CD4-positive, CD25-positive, alpha-beta regulatory T cell (primary cell): ENCODE measurements around the gene BBS9. TPM values are rescaled to one million over a fixed set of nuclear protein-coding genes. Genes with fewer than 3 reads are reported as not detected.
"Not testable (repeated sequence)": the region's sequence is repeated elsewhere in the genome, so short reads cannot be mapped to it uniquely, and the experiment has no call there.

Experiments
- ATAC-seq, 2 donors: fragments of 150-1000 bp; cut with Tn5 transposase; one replicate each; pipeline ENCODE4 v1.10.0; 2021; ENCODE audit warnings: low read depth in 2 of 2, moderate number of reproducible peaks in 2 of 2, moderate library complexity in 1 of 2
- DNase-seq, 3 donors: peaks; one replicate each; pipeline versions ENCODE4 v3.0.0 to v3.0.0-alpha.2; 2012 to 2022; ENCODE audit warnings: mixed read lengths in 1 of 3
- H3K27ac ChIP-seq: one replicate; pipeline ENCODE4 v1.7.0; 2013; ENCODE audit warnings: mild to moderate bottlenecking, low read length; ENCODE audit not compliant: insufficient read depth, poor library complexity, severe bottlenecking
- H3K27me3 ChIP-seq: one replicate; pipeline ENCODE4 v1.7.0; 2013; ENCODE audit warnings: low read length; ENCODE audit not compliant: control insufficient read depth, insufficient read depth
- H3K36me3 ChIP-seq: one replicate; pipeline ENCODE4 v1.7.0; 2013; ENCODE audit warnings: mild to moderate bottlenecking, low read length, moderate library complexity; ENCODE audit not compliant: control insufficient read depth, insufficient read depth
- H3K4me1 ChIP-seq: 2 replicates; pipeline ENCODE4 v1.7.0; 2013; ENCODE audit warnings: mild to moderate bottlenecking, low read length; ENCODE audit not compliant: insufficient read depth, control insufficient read depth, poor library complexity, severe bottlenecking
- H3K4me3 ChIP-seq: one replicate; pipeline ENCODE4 v1.7.0; 2013; ENCODE audit warnings: low read depth, mild to moderate bottlenecking, low read length, moderate library complexity
- H3K9me3 ChIP-seq, 2 experiments: 1 replicate in 1 of 2; 2 replicates in 1 of 2; pipeline ENCODE4 v1.7.0; 2013; ENCODE audit warnings: low read length in 2 of 2, mild to moderate bottlenecking in 1 of 2, moderate library complexity in 1 of 2; ENCODE audit not compliant: control insufficient read depth in 2 of 2
- H3K27ac Mint-ChIP-seq, 3 donors: one replicate each; pipeline ENCODE4 v1.8.0; 2020 to 2022; ENCODE audit warnings: mild to moderate bottlenecking in 3 of 3, mixed read lengths in 3 of 3, moderate library complexity in 2 of 3
- H3K27me3 Mint-ChIP-seq: one replicate; pipeline ENCODE4 v1.8.0; 2022; ENCODE audit warnings: mild to moderate bottlenecking, mixed read lengths
- H3K36me3 Mint-ChIP-seq: one replicate; pipeline ENCODE4 v1.8.0; 2020; ENCODE audit warnings: mixed read lengths
- H3K4me1 Mint-ChIP-seq, 4 donors: one replicate each; pipeline ENCODE4 v1.8.0; 2020 to 2022; ENCODE audit warnings: mixed read lengths in 4 of 4, mild to moderate bottlenecking in 1 of 4
- H3K4me3 Mint-ChIP-seq, 4 donors: one replicate each; pipeline ENCODE4 v1.8.0; 2020 to 2022; ENCODE audit warnings: mild to moderate bottlenecking in 4 of 4, mixed read lengths in 4 of 4, moderate library complexity in 3 of 4
- H3K9me3 Mint-ChIP-seq, 7 donors: one replicate each; pipeline ENCODE4 v1.8.0; 2020 to 2022; ENCODE audit warnings: mixed read lengths in 7 of 7, mild to moderate bottlenecking in 3 of 7, moderate library complexity in 2 of 7
- polyA plus RNA-seq, 4 donors: library from polyadenylated mRNA; unstranded; fragments of 300-500 nt; fragmentation: Illumina TruSeq; gene quantifications; one replicate each; pipeline ENCODE4 v1.2.3, GENCODE V29; 2021
- total RNA-seq: library from RNA; stranded (reverse); gene quantifications from one replicate; pipeline ENCODE4 v1.2.3, GENCODE V29; 2022

The BBS9 gene
- total and polyA plus RNA-seq, 5 donors from 2014 or later: 8.1 to 18.7 (median 13.2) TPM

- ATAC-seq: no peak
- no peak overlapping the region for H3K4me3 Mint-ChIP-seq
- H3K9me3 ChIP-seq: peaks cover 0 to 2% of the 10 kb centered on the region in 2 experiments
- no peak overlapping the region for H3K4me3 ChIP-seq
- H3K27ac ChIP-seq: no peak overlapping the region
- H3K9me3 Mint-ChIP-seq: peaks cover 0 to 20% (median 7%) of the 10 kb centered on the region in 7 donors
- H3K4me1 Mint-ChIP-seq: no peaks in the 10 kb centered on the region
- DNase-seq: no peak
- H3K27me3 ChIP-seq: no peaks in the 10 kb centered on the region
- H3K4me1 ChIP-seq: no peaks in the 10 kb centered on the region
- no peak overlapping the region for H3K27ac Mint-ChIP-seq
- H3K27me3 Mint-ChIP-seq: no peaks in the 10 kb centered on the region
- peaks cover 37% of the 10 kb centered on the region for H3K36me3 Mint-ChIP-seq
- peaks cover 4% of the 10 kb centered on the region for H3K36me3 ChIP-seq
These were observed 157.1 kb downstream of the BBS9 start for GRCh38 chr7:33286501-33286900.

GRCh38 chr7:33287738-33288137 lies 158.4 kb downstream of the BBS9 start:
- Histone ChIP-seq H3K4me3 (no peak overlapping the region), H3K27me3 (no peaks in the 10 kb centered on the region), H3K9me3 (peaks cover 0 to 2% of the 10 kb centered on the region in 2 experiments), H3K27ac (no peak overlapping the region), H3K4me1 (no peaks in the 10 kb centered on the region), H3K36me3 (peaks cover 4% of the 10 kb centered on the region)
- no peak overlapping the region for H3K4me3 Mint-ChIP-seq
- peak in 1 of 3 donors; percentile 4 for DNase-seq
- ATAC-seq: no peak
- no peak overlapping the region for H3K27ac Mint-ChIP-seq
- H3K27me3 Mint-ChIP-seq: no peaks in the 10 kb centered on the region
- H3K9me3 Mint-ChIP-seq: peaks cover 0 to 20% (median 7%) of the 10 kb centered on the region in 7 donors
- H3K4me1 Mint-ChIP-seq: no peaks in the 10 kb centered on the region
- H3K36me3 Mint-ChIP-seq: peaks cover 37% of the 10 kb centered on the region

- Histone ChIP-seq H3K4me1 (no peaks in the 10 kb centered on the region), H3K9me3 (peaks cover 11 to 18% of the 10 kb centered on the region in 2 experiments), H3K4me3 (no peak overlapping the region), H3K27ac (no peak overlapping the region), H3K27me3 (no peaks in the 10 kb centered on the region), H3K36me3 (no peaks in the 10 kb centered on the region)
- no peaks in the 10 kb centered on the region for H3K4me1 Mint-ChIP-seq
- no peaks in the 10 kb centered on the region for H3K27me3 Mint-ChIP-seq
- H3K9me3 Mint-ChIP-seq: peaks cover 0 to 37% (median 20%) of the 10 kb centered on the region in 7 donors
- no peak for ATAC-seq
- H3K36me3 Mint-ChIP-seq: peaks cover 27% of the 10 kb centered on the region
- H3K4me3 Mint-ChIP-seq: no peak overlapping the region
- H3K27ac Mint-ChIP-seq: no peak overlapping the region
- DNase-seq: no peak
These were observed 169.5 kb downstream of the BBS9 start for GRCh38 chr7:33298848-33299247.

GRCh38 chr7:33299425-33299824 lies 170.1 kb downstream of the BBS9 start:
- H3K9me3 ChIP-seq: peaks cover 11 to 18% of the 10 kb centered on the region in 2 experiments
- Mint-ChIP-seq H3K4me3 (no peak overlapping the region), H3K4me1 (no peaks in the 10 kb centered on the region), H3K27me3 (no peaks in the 10 kb centered on the region), H3K27ac (no peak overlapping the region), H3K9me3 (peaks cover 0 to 37% (median 20%) of the 10 kb centered on the region in 7 donors), H3K36me3 (peaks cover 27% of the 10 kb centered on the region)
- no peaks in the 10 kb centered on the region for H3K36me3 ChIP-seq
- no peaks in the 10 kb centered on the region for H3K4me1 ChIP-seq
- DNase-seq: no peak
- H3K27me3 ChIP-seq: no peaks in the 10 kb centered on the region
- no peak overlapping the region for H3K27ac ChIP-seq
- no peak overlapping the region for H3K4me3 ChIP-seq
- ATAC-seq: no peak

- Mint-ChIP-seq H3K4me3 (no peak overlapping the region), H3K9me3 (peaks cover 0 to 37% (median 20%) of the 10 kb centered on the region in 7 donors), H3K27ac (no peak overlapping the region), H3K4me1 (no peaks in the 10 kb centered on the region), H3K27me3 (no peaks in the 10 kb centered on the region), H3K36me3 (peaks cover 27% of the 10 kb centered on the region)
- no peaks in the 10 kb centered on the region for H3K36me3 ChIP-seq
- no peaks in the 10 kb centered on the region for H3K4me1 ChIP-seq
- peaks cover 11 to 18% of the 10 kb centered on the region in 2 experiments for H3K9me3 ChIP-seq
- no peak for ATAC-seq
- DNase-seq: no peak
- no peaks in the 10 kb centered on the region for H3K27me3 ChIP-seq
- H3K27ac ChIP-seq: no peak overlapping the region
- no peak overlapping the region for H3K4me3 ChIP-seq
These were observed 170.8 kb downstream of the BBS9 start for GRCh38 chr7:33300131-33300530.

- DNase-seq: no peak
- Mint-ChIP-seq H3K9me3 (peaks cover under 1 to 37% (median 20%) of the 10 kb centered on the region in 7 donors), H3K36me3 (peaks cover 29% of the 10 kb centered on the region), H3K4me1 (no peaks in the 10 kb centered on the region), H3K27ac (no peak overlapping the region), H3K4me3 (no peak overlapping the region), H3K27me3 (no peaks in the 10 kb centered on the region)
- Histone ChIP-seq H3K4me1 (no peaks in the 10 kb centered on the region), H3K27ac (no peak overlapping the region), H3K27me3 (no peaks in the 10 kb centered on the region), H3K4me3 (no peak overlapping the region), H3K36me3 (no peaks in the 10 kb centered on the region), H3K9me3 (peaks cover 11 to 18% of the 10 kb centered on the region in 2 experiments)
- ATAC-seq: no peak
These were observed 171.4 kb downstream of the BBS9 start for GRCh38 chr7:33300742-33301141.

- not testable (repeated sequence) for H3K27ac ChIP-seq, H3K4me1 ChIP-seq, ATAC-seq, H3K27me3 Mint-ChIP-seq, H3K4me3 ChIP-seq, H3K4me1 Mint-ChIP-seq, DNase-seq, H3K4me3 Mint-ChIP-seq, H3K27me3 ChIP-seq, H3K36me3 ChIP-seq, H3K27ac Mint-ChIP-seq
- Mint-ChIP-seq H3K36me3 (peaks cover 28% of the 10 kb centered on the region), H3K9me3 (peaks cover 5 to 31% (median 16%) of the 10 kb centered on the region in 7 donors)
- H3K9me3 ChIP-seq: peaks cover 11 to 18% of the 10 kb centered on the region in 2 experiments
These were observed 174.7 kb downstream of the BBS9 start for GRCh38 chr7:33303978-33304557.

- H3K9me3 ChIP-seq: peaks cover 0 to 4% of the 10 kb centered on the region in 2 experiments
- Mint-ChIP-seq H3K4me3 (no peak overlapping the region), H3K9me3 (peaks cover 5 to 13% (median 9%) of the 10 kb centered on the region in 7 donors), H3K36me3 (peaks cover 20% of the 10 kb centered on the region), H3K27me3 (no peaks in the 10 kb centered on the region), H3K4me1 (no peaks in the 10 kb centered on the region), H3K27ac (no peak overlapping the region)
- H3K27ac ChIP-seq: no peak overlapping the region
- H3K4me3 ChIP-seq: no peak overlapping the region
- H3K36me3 ChIP-seq: no peaks in the 10 kb centered on the region
- H3K4me1 ChIP-seq: no peaks in the 10 kb centered on the region
- DNase-seq (no peak), ATAC-seq (no peak)
- no peaks in the 10 kb centered on the region for H3K27me3 ChIP-seq
These were observed 177.8 kb downstream of the BBS9 start for GRCh38 chr7:33307205-33307604.
